Mammary epithelial cell (primary cell): ENCODE results near the gene DHRS1.

ENCODE experiments used
- EZH2 ChIP-seq: IDR thresholded peaks from 2 replicates; pipeline ENCODE4 v1.6.1; 2012; ENCODE audit warnings: low read length, inconsistent platforms, borderline replicate concordance
- TF ChIP-seq, protein P1 (sequence below), 2 donors: IDR thresholded peaks in 1 of 2; conservative IDR thresholded peaks in 1 of 2; 2 replicates each; pipeline ENCODE4 v1.5.1; 2011 to 2012; ENCODE audit warnings: inconsistent platforms in 2 of 2, low read length in 2 of 2, mild to moderate bottlenecking in 2 of 2, control low read depth in 1 of 2, low read depth in 1 of 2; ENCODE audit not compliant: insufficient read depth in 1 of 2; ENCODE audit errors: extremely low read depth in 1 of 2

DNA sequence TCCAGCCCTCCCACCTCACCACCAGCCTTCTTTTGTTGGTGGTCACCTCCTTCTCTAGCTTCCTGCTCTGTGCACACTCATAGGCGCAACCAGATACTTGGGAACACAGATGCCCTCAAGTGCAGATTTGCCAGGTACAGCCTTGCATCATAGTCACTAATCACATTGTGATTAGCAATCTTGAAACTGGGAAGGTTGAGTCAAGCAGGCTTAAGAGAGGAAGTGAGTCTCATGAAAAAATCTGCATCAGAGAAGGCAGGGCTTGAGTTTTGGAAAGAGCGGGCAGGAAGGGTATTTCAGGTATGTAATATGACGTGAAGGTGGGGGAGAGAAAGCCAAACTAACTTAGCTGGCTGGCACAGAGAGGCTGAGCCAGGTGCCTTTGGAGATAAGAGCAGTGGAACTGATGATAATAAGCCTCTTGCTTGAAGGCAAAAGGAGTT is 25.5 kb downstream of the DHRS1 start:
- TF ChIP-seq, protein P1, sequence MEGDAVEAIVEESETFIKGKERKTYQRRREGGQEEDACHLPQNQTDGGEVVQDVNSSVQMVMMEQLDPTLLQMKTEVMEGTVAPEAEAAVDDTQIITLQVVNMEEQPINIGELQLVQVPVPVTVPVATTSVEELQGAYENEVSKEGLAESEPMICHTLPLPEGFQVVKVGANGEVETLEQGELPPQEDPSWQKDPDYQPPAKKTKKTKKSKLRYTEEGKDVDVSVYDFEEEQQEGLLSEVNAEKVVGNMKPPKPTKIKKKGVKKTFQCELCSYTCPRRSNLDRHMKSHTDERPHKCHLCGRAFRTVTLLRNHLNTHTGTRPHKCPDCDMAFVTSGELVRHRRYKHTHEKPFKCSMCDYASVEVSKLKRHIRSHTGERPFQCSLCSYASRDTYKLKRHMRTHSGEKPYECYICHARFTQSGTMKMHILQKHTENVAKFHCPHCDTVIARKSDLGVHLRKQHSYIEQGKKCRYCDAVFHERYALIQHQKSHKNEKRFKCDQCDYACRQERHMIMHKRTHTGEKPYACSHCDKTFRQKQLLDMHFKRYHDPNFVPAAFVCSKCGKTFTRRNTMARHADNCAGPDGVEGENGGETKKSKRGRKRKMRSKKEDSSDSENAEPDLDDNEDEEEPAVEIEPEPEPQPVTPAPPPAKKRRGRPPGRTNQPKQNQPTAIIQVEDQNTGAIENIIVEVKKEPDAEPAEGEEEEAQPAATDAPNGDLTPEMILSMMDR (conservative IDR thresholded peaks at IDR 0.05 in 1 of 2, IDR thresholded peaks at IDR 0.05 in 1 of 2; ENCODE audit: extremely low read depth in 1 of 2, insufficient read depth in 1 of 2, low read depth in 1 of 2, low read length in 2 of 2), result no peak
- TF ChIP-seq EZH2, result no peak
